Left ventricle myocardium inferior (tissue), 1 donor: ENCODE results near the gene LAD1. TPM values are rescaled to one million over a fixed set of nuclear protein-coding genes. Genes with fewer than 3 reads are reported as not detected.

Source experiments
- DNase-seq: peaks from one replicate; pipeline ENCODE4 v3.0.0-alpha.2; 2020
- H3K27ac ChIP-seq: fragments of 200-600 bp; replicated peaks from 2 replicates; pipeline ENCODE4 v1.8.0; 2021
- H3K27me3 ChIP-seq: fragments of 200-600 bp; 2 replicates; pipeline ENCODE4 v1.8.0; 2021; ENCODE audit warnings: low read depth
- H3K36me3 ChIP-seq: fragments of 200-600 bp; 2 replicates; pipeline ENCODE4 v1.8.0; 2021
- H3K4me1 ChIP-seq: fragments of 200-600 bp; 2 replicates; pipeline ENCODE4 v1.8.0; 2021
- H3K4me3 ChIP-seq: fragments of 200-600 bp; 2 replicates; pipeline ENCODE4 v1.8.0; 2021; ENCODE audit warnings: mild to moderate bottlenecking, moderate library complexity
- H3K9me3 ChIP-seq: fragments of 200-600 bp; replicated peaks from 2 replicates; pipeline ENCODE4 v1.8.0; 2021
- CTCF ChIP-seq: fragments of 200-600 bp; IDR thresholded peaks from 2 replicates; pipeline ENCODE4 v1.8.0; 2021; ENCODE audit warnings: antibody characterized with exemption, mild to moderate bottlenecking, borderline replicate concordance
- intact Hi-C: fragments of 100-400 bp; cut with micrococcal nuclease; formaldehyde crosslinking; loops from one replicate; pipeline ENCODE4 v1.11.0; 2022
- total RNA-seq: library from RNA; stranded (reverse); fragmentation: NEBNext Ultra II Directional; extraction: Animal tissue kit (Norgen Biotek cat#: 25700); gene quantifications from one replicate; pipeline ENCODE4 v1.2.1, GENCODE V29; 2021
- donor health status: DM: no; HTN: yes; CAD: no; lungs with severe emphysema.

The LAD1 gene
- total RNA-seq, 1 donor from 2014 or later: 2.0 TPM

GRCh38 chr1:201361652-201362504 is 37.2 kb downstream of the LAD1 start:
- no peaks in the 10 kb centered on the region for H3K27me3 ChIP-seq
- no peaks in the 10 kb centered on the region for H3K9me3 ChIP-seq
- DNase-seq: peak; percentile 19
- peak; percentile 78 for TF ChIP-seq CTCF
- H3K4me3 ChIP-seq: no peak overlapping the region
- peaks cover 30% of the 10 kb centered on the region for H3K4me1 ChIP-seq
- intact Hi-C loops: loop anchor here (5.0 kb wide), 1 partner anchor 105 kb away; no protein-coding TSS in a partner anchor
- H3K27ac ChIP-seq: peak overlapping the region; percentile 60
- H3K36me3 ChIP-seq: peaks cover 76% of the 10 kb centered on the region

GRCh38 chr1:201360901-201361651 is 38.0 kb downstream of the LAD1 start:
- peak overlapping the region; percentile 60 for H3K27ac ChIP-seq
- H3K27me3 ChIP-seq: no peaks in the 10 kb centered on the region
- no peak overlapping the region for H3K4me3 ChIP-seq
- intact Hi-C loops: loop anchor here (5.0 kb wide), 1 partner anchor 104 kb away; no protein-coding TSS in a partner anchor
- H3K36me3 ChIP-seq: peaks cover 69% of the 10 kb centered on the region
- H3K4me1 ChIP-seq: peaks cover 30% of the 10 kb centered on the region
- DNase-seq: peak; percentile 15
- no peaks in the 10 kb centered on the region for H3K9me3 ChIP-seq
- TF ChIP-seq CTCF: no peak

- H3K27ac ChIP-seq: peak overlapping the region; percentile 61
- no peaks in the 10 kb centered on the region for H3K27me3 ChIP-seq
- peaks cover 63% of the 10 kb centered on the region for H3K36me3 ChIP-seq
- H3K9me3 ChIP-seq: no peaks in the 10 kb centered on the region
- intact Hi-C loops: loop anchor here (5.0 kb wide), 1 partner anchor 103 kb away; no protein-coding TSS in a partner anchor
- no peak for TF ChIP-seq CTCF
- peak; percentile 10 for DNase-seq
- H3K4me1 ChIP-seq: peaks cover 30% of the 10 kb centered on the region
- no peak overlapping the region for H3K4me3 ChIP-seq
Observed at GRCh38 chr1:201360486-201360885, 38.6 kb downstream of the LAD1 start.

- TF ChIP-seq CTCF: no peak
- H3K4me1 ChIP-seq: peaks cover 28% of the 10 kb centered on the region
- no peaks in the 10 kb centered on the region for H3K27me3 ChIP-seq
- H3K36me3 ChIP-seq: peaks cover 58% of the 10 kb centered on the region
- intact Hi-C loops: loop anchor here (5.0 kb wide), 1 partner anchor 103 kb away; no protein-coding TSS in a partner anchor
- no peak overlapping the region for H3K4me3 ChIP-seq
- DNase-seq: peak; percentile 9
- H3K9me3 ChIP-seq: no peaks in the 10 kb centered on the region
- H3K27ac ChIP-seq: peak overlapping the region; percentile 61
Observed at GRCh38 chr1:201359873-201360210, 39.3 kb downstream of the LAD1 start.

GRCh38 chr1:201359031-201359872 is 39.9 kb downstream of the LAD1 start:
- TF ChIP-seq CTCF: no peak

More at GRCh38 chr1:201359031-201359872, 39.9 kb downstream of the LAD1 start:
- DNase-seq: peak; percentile 14
- Histone ChIP-seq H3K4me1 (peaks cover 27% of the 10 kb centered on the region), H3K36me3 (peaks cover 52% of the 10 kb centered on the region), H3K4me3 (no peak overlapping the region), H3K9me3 (no peaks in the 10 kb centered on the region), H3K27me3 (no peaks in the 10 kb centered on the region), H3K27ac (peak overlapping the region; percentile 61)
- intact Hi-C loops: no loop called here
